GM12872 (cell line): Measurements from ENCODE around the gene TMEM217.

ENCODE experiments used
- TF ChIP-seq, protein P1 (sequence below): IDR thresholded peaks from 3 replicates; pipeline ENCODE4 v1.5.1; 2011; ENCODE audit warnings: low read depth, mild to moderate bottlenecking, low read length, moderate library complexity; ENCODE audit not compliant: insufficient read depth

TMEM217 gene

DNA sequence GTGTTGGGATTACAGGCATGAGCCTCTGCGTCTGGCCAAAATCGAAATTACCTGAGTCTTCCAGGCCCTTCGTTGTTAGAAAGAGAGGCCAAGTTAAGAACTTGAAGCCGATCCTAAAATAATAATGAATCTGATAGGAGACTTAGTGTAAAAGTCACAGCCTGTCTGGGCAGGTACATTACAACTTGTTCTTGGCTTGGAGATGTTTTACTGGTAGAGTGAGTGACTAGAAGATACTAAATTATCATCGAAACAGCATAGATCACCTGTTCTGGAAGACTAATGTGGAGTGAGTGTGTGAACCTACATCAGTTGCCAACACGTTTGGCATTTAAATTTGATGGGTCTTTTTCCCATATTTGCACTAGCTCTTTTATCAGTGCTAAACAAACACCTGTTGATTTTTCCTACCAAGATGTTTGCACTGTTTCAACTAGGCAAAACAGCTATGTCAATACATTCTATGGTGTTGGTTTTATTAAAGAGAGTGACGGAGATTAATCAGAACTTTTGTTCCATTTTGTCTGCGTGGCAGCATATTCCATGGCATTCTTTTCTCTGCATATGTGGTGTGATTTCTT is 4.6 kb upstream of the TMEM217 start:
- TF ChIP-seq, protein P1, sequence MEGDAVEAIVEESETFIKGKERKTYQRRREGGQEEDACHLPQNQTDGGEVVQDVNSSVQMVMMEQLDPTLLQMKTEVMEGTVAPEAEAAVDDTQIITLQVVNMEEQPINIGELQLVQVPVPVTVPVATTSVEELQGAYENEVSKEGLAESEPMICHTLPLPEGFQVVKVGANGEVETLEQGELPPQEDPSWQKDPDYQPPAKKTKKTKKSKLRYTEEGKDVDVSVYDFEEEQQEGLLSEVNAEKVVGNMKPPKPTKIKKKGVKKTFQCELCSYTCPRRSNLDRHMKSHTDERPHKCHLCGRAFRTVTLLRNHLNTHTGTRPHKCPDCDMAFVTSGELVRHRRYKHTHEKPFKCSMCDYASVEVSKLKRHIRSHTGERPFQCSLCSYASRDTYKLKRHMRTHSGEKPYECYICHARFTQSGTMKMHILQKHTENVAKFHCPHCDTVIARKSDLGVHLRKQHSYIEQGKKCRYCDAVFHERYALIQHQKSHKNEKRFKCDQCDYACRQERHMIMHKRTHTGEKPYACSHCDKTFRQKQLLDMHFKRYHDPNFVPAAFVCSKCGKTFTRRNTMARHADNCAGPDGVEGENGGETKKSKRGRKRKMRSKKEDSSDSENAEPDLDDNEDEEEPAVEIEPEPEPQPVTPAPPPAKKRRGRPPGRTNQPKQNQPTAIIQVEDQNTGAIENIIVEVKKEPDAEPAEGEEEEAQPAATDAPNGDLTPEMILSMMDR, result no peak

DNA sequence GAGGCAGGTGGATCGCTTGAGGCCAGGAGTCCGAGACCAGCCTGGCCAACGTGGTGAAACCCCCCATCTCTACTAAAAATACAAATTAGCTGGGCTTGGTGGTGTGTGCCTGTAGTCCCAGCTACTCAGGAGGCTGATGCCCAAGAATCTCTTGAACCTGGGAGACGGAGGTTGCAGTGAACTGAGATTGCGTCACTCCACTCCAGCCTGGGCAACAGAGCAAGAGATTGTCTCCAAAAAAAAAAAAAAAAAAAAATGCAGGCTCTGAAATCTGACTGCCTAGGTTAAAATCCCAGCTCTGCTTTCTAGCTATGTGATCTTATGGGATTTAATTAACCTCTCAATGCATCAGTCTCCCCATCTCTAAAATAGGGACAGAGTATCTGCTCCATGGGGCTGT is 3.3 kb upstream of the TMEM217 start:
- TF ChIP-seq, protein P1, result no peak

DNA sequence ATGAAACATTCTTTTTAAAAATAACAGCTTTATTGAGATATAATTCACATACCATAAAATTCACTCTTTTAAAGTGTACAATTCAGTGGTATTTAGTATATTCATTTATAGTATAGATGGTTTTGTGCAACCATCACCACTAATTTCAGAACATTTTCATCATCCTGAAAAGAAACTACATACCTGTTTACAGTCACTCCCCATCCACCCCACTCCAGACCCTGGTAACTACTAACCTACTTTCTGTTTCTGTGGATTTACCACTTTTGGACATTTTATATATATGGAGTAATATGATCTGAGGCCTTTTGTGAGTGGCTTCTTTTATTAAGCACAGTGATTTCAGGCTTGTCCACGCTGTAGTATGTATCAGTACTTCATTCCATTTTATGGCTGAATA is 2.5 kb upstream of the TMEM217 start:
- TF ChIP-seq, protein P1, result no peak

DNA sequence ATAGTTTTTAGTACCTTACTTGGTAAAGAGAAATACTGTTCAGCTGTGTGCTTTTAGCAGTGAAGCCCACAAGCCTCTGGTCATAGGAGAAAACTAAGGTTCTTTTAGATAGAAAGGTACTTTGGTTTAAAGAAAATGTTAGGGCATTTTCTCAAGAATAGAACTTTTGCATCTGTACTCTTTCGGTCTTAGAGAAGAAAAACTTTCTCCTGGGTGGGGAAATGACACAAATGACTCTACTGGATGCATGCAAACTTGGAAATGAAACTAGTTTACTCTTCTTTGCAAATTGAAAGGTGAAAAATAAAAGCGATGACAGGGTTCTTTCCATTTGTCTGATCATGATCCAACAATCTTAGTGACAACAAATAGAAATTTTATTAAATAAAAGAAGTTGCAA is 2.1 kb upstream of the TMEM217 start:
- TF ChIP-seq, protein P1, result no peak

DNA sequence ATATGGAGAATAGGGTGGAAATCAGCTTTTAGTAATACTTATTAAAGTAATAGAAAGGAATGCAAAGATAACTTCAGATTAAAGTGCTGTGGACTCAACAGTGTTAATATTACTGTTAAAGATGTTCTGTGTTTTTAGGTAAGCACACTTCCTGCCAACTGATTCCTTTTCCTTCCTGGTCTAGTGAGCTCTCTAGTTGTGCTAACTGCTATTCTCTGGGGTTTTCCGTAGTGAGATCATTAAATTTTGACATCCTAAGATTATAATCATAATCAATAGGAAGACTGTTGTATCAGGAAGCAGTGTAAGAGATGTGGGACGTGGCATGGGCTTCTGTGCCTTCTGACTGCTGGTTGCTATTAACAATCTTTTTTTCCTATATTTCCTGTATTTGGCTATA is 1.2 kb upstream of the TMEM217 start:
- TF ChIP-seq, protein P1, result no peak

DNA sequence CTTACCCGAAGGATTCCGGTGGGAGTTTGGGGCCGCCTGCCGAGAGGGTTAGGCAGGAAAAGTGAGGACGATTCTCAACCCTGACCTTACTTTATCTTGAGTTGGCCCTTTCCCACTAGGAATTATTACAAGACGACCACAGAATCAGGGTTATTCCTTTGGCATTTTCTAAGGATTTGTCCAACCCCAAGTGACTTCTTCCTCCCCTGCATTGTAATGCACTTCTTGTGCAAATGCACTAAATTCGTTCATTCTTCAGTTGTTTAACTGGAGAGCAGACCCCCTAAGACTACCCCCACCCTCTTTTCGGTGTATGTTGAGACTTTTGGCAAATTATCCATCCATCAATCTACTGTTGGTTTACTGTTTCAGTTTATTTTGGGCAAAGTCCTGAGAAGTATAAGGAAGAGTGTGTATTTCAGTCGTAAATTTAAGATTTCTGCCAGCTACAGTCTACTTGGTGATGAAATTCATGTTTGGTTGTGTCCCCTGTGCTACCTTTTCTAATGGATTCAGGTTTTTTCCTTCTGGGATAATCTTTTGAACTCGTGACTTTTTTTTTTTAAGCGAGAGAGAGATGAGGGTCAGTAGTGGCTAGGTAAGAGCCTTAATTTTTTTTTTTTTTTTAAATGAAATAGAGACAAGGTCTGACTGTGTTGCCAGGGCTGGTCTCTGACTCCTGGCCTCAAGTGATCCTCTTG is 611 bp upstream of the TMEM217 start:
- TF ChIP-seq, protein P1, result no peak

DNA sequence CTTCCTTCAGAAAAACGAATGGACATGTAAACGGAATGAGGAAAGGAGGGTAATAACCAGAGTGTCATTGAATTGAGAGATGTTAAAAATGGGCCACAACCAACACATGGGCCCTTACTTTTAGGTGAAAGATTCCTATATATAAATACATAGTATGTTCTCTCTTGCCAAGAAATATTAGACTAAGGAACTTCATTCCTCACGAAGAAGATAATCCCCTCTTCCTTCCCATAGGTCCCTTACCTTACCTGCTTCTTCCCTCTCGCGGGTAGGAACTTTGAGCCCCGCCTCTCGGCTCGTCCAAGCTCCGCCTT is 667 bp downstream of the TMEM217 start:
- TF ChIP-seq, protein P1, result no peak
